ENCODE measurements around the gene FAM83C. TPM values are rescaled to one million over a fixed set of nuclear protein-coding genes. Genes with fewer than 3 reads are reported as not detected.

FAM83C gene
- total and polyA plus RNA-seq, 7 donors, result under 0.01 to 0.03 TPM; not detected in 5

DNA sequence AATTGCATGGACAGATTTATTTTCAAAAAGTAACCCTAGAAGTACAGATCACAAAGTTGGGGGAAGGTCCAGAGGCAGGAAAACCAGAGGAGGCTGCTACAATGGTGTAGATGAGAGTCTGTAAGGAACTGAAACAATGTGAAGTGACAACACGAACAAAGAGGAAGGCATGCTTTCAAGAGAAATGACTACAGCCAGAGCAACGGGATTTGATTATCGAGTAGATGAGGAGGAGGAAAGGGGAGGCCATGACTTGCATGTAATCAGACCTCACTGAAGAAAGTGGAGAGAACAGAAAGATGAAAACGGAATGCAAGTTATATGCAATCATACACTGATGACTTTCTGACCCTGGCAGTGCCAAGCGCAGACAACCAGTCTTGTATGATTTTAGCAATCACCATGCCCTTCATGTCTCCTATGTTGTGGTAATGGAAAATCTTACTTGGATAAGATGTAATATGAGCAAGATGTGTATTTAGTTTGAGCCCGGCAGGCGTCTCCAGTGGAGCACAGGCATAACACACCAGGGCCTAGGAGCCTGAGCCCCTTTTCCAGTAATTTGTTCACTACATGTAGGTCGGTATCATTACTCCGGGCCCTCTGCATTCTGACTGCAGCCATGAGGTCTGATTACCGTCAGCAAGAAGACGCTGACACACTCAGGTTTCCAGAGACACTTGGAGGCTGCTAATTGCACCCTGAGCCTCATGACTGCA, 34.0 kb upstream of the FAM83C start:
- Histone ChIP-seq H3K9me3 (no peaks in the 10 kb centered on the region), H3K4me1 (peaks cover 0 to 31% (median 21%) of the 10 kb centered on the region in 4 donors), H3K36me3 (no peaks in the 10 kb centered on the region), H3K27me3 (no peaks in the 10 kb centered on the region), H3K27ac (peak overlapping the region in 1 of 4 donors; percentile 17), H3K4me3 (no peak overlapping the region)
- TF ChIP-seq EP300 (IDR thresholded peaks at IDR 0.05) (no peak), POLR2A (IDR thresholded peaks at IDR 0.05) (no peak), POLR2AphosphoS5 (IDR thresholded peaks at IDR 0.05) (no peak), CTCF (IDR thresholded peaks at IDR 0.05) (no peak)
- WGBS, 2 donors, result 78 to 81% methylated on average over 11 of the region's 11 CpGs
- no peak for DNase-seq
- intact Hi-C loops (cut with DNase I), result no loop called here

GRCh38 chr20:35325401-35325800, 33.2 kb upstream of the FAM83C start:
- no peak for DNase-seq
- Histone ChIP-seq H3K27ac (no peak overlapping the region), H3K36me3 (no peaks in the 10 kb centered on the region), H3K27me3 (no peaks in the 10 kb centered on the region), H3K4me1 (peaks cover 0 to 28% (median 20%) of the 10 kb centered on the region in 4 donors), H3K9me3 (no peaks in the 10 kb centered on the region), H3K4me3 (no peak overlapping the region)
- intact Hi-C loops (cut with DNase I), result no loop called here
- 32 to 74% methylated on average over 6 of the region's 6 CpGs for WGBS, 2 donors
- no peak for TF ChIP-seq POLR2AphosphoS5 (IDR thresholded peaks at IDR 0.05)
- no peak for TF ChIP-seq CTCF (IDR thresholded peaks at IDR 0.05)
- TF ChIP-seq POLR2A (IDR thresholded peaks at IDR 0.05), result no peak
- TF ChIP-seq EP300 (IDR thresholded peaks at IDR 0.05), result no peak

DNA sequence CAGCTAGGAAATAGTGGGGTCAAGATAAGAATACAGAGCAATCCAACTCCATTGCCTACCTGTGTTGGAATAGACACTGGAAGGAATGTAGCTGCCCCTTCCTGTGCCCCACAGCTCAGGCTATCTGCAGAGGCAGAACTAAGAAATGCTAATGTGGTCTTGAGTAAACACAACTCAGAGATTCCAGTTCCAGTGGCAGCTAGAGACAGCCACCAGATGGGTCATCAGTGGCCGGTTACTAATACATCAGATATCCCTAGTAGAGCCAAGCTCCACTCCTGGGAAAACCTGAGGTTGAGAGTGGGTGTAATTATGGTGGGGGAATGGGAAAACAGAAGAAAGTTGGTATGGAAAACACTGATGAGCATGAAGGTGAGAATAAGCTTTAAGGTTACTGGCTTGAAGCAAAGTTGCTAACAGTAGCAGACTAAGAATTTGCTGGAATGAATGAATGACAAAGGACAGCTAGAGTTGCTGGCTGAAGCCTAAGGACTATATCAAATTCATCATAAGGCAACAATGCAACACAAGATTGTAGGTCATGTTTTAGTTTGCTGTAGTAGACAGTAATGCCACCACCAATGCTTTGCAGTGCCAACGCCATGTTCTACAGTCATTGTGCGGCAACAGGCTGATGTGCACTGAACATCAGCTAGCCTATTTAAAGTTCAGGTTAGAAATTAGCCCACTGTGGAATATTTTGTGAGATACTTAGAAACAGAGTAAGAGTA, 28.3 kb upstream of the FAM83C start:
- Histone ChIP-seq H3K4me3 (no peak overlapping the region), H3K27ac (peak overlapping the region in 3 of 4 donors; percentile 69 to 80 (median 80)), H3K9me3 (no peaks in the 10 kb centered on the region), H3K36me3 (no peaks in the 10 kb centered on the region), H3K27me3 (no peaks in the 10 kb centered on the region), H3K4me1 (peaks cover 0 to 54% (median 52%) of the 10 kb centered on the region in 4 donors)
- 96 to 97% methylated on average over 3 of the region's 3 CpGs for WGBS, 2 donors
- TF ChIP-seq CTCF (IDR thresholded peaks at IDR 0.05) (no peak), POLR2AphosphoS5 (IDR thresholded peaks at IDR 0.05) (no peak), EP300 (IDR thresholded peaks at IDR 0.05) (no peak), POLR2A (IDR thresholded peaks at IDR 0.05) (no peak)
- DNase-seq, result no peak
- intact Hi-C loops (cut with DNase I), result no loop called here

- Histone ChIP-seq H3K9me3 (no peaks in the 10 kb centered on the region), H3K4me3 (no peak overlapping the region), H3K36me3 (no peaks in the 10 kb centered on the region), H3K27ac (peak overlapping the region in 3 of 4 donors; percentile 69 to 80 (median 80)), H3K27me3 (no peaks in the 10 kb centered on the region), H3K4me1 (peaks cover 0 to 59% (median 57%) of the 10 kb centered on the region in 4 donors)
- no peak for TF ChIP-seq POLR2A (IDR thresholded peaks at IDR 0.05)
- no peak for TF ChIP-seq EP300 (IDR thresholded peaks at IDR 0.05)
- TF ChIP-seq CTCF (IDR thresholded peaks at IDR 0.05), result no peak
- TF ChIP-seq POLR2AphosphoS5 (IDR thresholded peaks at IDR 0.05), result no peak
- intact Hi-C loops (cut with DNase I), result no loop called here
- no peak for DNase-seq
Observed at GRCh38 chr20:35319871-35320197, 27.6 kb upstream of the FAM83C start.
